CD4-positive, alpha-beta T cell treated with Interleukin-2 at 100 ng/mL for 4 hours (primary cell): ENCODE measurements around the gene CCNE1.
"Not testable (repeated sequence)": the region's sequence is repeated elsewhere in the genome, so short reads cannot be mapped to it uniquely, and the experiment has no call there.

Experiments
- DNase-seq: peaks from one replicate; pipeline ENCODE4 v3.0.0-alpha.2; 2020; ENCODE audit warnings: low spot score

Gene CCNE1

GRCh38 chr19:29787281-29787680, 24.5 kb upstream of the CCNE1 start:
- no peak for DNase-seq

DNA sequence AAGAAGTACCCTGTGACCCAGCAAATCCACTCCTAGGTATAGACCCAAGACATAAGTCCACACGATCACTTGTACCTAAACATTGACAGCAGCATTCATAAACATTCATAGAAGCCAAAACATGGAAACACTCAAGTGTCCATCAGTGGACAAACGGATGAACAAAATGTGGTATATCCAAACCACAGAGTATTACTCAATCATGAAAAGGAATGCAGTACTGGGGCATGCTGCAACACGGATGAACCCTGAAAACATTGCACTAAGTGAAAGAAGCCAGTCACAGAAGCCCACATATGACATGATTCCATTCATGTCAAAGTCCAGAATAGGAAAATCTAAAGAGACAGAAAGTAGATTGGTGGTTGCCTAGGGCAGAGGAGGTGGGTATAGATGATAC, 22.8 kb upstream of the CCNE1 start:
- no peak for DNase-seq

DNA sequence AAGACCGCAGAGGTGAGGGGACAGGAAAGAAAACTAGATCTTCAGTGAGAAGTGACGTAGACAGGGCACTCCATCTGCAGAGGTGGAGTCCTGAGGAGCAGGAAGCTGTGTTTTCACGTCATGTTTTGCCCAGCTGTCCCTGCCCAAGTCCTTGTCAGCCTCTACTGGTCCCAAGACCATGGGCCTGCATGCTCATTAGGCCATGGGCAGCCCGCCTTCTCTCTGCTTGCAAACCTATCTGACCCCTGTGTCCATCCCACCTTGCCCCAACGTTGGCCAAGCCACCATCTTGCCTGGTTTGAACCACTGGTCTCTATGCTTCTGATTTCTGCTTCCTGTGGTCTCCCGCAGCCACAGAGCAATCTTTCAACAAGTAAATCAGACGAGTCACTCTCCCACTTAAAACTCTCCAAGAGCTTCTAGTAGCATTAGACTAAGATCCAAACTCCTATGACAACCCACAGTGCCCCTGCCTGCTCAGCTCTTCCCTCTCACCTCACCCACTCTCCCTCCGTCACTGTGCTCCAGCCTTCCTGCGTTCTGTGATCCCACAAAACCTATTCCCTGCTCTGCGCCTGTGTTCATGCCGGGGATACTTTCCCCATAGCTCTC, 18.6 kb upstream of the CCNE1 start:
- DNase-seq = no peak

GRCh38 chr19:29794490-29794889, 17.3 kb upstream of the CCNE1 start:
- DNase-seq = not testable (repeated sequence)

GRCh38 chr19:29795461-29796172, 16.2 kb upstream of the CCNE1 start:
- no peak for DNase-seq

- no peak for DNase-seq
Observed at GRCh38 chr19:29796173-29796573, 15.6 kb upstream of the CCNE1 start.

GRCh38 chr19:29798774-29799497, 12.9 kb upstream of the CCNE1 start:
- no peak for DNase-seq

- no peak for DNase-seq
Observed at GRCh38 chr19:29800100-29800825, 11.5 kb upstream of the CCNE1 start.

GRCh38 chr19:29803951-29804350, 7.8 kb upstream of the CCNE1 start:
- DNase-seq = not testable (repeated sequence)

DNA sequence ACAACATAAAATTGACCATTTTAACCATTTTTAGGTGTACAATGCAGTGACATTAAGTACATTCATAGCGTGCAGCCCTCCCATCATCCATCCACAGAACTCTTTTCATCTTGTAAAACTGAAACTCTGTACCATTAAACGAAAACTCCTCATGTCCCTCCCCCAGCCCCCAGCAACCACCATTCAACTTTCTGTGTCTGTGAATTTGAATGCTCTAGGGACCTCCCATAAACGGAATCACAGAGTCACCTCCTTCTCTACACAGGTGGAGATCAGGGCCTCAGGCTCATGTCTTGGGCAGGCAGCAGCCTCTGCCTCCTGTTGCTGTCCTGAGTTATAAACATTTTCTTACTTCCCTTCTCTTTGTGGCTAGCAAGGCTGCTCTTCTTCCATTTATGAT, 7.3 kb upstream of the CCNE1 start:
- DNase-seq = no peak

DNA sequence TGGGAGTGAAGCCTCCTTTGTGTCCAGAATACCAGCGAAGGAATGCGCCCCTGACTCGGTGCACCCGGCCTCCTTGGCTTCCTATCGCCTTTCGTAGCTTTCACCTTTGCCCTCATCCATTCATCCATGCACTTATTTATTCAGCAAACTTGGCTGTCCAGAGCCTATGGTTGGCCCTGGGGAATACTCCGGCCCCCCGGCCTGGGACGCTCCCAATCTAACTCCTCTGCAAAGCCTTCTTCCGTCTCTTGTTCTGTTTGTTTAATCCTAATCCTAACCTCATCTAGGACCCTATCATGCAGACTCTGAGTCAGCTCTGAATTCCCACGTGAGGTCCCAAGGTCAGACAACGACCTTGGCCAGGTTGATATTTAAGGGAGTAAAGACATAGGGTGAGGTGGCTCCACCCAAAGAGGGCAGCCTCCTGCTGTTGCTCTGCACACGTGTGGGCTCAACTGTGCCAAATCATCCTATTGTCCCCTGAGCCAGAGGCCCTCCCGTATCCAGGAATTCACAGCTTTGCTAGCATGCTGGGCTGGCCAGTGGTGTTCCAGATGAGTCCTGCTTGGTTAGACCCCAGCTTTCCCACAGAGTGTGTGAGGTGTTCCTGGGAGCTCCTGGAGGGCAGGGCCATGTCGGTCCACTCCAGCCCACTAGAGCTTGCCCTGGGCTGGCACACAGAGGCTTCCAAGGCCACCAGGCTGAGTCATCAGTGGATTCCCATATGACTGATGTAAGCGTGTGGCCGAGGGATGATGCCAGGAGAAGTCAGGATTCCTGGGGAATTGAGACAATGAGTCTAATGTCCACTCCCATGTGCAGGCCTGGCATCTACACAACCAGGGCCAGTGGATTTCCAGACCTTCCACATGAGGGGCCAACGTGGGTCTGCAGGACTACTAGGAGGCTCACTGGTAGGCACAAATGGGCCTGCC, 6.5 kb upstream of the CCNE1 start:
- DNase-seq = no peak

DNA sequence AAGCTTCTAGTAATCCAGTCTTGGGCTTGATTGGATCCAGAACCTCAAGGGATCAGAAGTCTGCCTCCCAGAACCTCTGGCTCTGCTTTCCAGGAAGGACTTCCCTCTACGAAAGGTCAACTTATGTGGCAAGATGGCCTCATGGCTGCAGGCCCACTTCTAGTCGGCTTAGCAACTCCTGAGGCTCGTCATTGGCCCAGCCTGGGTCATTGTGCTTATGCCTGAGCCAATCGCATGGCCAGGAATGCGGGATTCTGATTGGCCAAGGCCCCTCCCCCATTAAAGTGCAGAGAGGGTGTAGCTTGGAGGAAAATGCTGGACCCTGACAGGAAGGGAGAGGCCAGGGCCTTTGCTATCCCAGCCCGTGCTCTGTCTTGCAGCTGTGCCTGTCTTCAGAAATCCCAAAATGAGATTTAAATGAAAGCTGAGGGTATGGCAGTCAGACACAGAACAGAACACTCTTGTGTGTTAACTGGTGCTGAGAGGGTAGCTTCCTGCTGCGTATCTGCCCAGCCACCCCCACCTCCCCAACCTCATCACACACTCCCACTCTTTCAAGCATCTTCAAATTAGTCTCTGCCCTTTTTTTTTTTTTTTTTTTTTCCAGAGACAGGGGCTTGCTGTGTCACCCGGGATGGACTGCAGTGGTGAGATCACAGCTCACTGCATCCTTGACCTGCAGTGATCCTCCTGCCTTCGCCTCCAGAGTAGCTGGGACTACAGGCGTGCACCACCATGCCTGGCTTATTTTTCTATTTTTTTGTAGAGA, 5.5 kb upstream of the CCNE1 start:
- DNase-seq = no peak

DNA sequence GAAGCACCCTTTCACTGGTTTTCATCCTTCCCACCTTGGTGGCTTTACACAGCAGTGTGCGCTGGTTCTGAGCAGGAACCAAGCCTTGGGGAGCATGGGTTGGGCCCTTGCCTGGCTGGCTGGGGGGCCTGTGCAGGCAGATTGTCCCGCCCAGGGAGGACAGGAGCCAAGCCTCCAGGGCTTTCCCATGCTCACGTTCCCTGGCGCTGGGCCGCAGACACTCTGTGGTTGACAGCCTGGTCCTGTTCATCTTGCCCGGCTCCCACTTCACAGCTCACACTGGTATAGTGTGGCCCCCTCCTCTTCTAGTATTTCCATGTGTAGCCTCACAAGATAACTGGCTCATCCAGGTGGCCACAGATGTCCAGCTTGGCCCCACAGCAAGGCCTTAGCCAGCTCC, 4.6 kb upstream of the CCNE1 start:
- no peak for DNase-seq

- no peak for DNase-seq
Observed at GRCh38 chr19:29807870-29808405, 3.9 kb upstream of the CCNE1 start.

DNA sequence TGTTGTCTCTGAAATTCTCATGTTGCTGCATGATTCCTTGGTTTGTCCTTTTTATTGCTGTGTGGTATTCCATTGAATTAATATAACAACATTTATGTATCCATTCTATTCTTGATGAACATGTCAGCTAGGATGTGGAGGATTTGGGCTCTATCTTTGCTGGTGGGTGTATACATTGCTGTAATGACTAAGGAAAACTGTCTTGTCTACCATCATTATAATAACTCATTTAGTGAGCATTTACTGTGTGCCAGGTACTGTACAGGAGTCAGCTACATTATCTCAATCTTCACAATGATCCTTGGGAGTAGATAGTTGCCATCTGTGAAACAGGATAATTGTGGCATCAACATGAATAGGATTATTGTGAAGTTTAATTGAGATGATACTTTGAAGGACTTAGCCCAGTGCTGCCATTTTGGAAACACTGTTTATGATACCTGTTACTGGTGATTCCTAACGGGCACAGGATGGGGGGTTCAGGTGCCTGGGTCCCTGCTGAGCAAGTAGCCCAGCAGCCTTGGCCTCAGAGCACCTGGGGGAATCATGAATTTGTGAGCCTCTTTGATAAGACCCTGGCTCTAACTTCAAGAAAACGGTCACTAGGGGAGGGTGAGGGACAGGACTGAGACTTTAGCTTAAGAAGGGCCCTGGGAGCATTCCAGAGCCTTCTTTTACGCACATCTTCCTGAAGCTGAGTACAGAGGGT, 1.8 kb upstream of the CCNE1 start:
- DNase-seq = no peak

DNA sequence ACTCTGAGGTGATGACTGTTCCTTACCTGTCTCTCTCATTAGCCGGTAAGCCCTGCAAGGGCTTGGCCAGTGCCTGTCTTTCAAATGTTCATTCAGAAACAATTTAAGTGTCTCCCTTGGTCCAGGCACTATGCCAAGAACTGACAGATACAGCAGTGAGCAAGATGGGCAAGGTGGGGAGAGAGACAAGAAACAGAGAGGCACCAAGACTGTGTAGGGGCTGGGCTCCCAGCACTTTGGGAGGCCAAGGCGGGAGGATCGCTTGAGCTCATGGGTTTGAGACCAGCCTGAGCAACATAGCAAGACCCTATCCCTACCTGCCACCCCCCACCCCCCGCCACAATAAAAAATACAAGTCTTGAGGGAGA, 1.3 kb upstream of the CCNE1 start:
- DNase-seq = no peak

DNA sequence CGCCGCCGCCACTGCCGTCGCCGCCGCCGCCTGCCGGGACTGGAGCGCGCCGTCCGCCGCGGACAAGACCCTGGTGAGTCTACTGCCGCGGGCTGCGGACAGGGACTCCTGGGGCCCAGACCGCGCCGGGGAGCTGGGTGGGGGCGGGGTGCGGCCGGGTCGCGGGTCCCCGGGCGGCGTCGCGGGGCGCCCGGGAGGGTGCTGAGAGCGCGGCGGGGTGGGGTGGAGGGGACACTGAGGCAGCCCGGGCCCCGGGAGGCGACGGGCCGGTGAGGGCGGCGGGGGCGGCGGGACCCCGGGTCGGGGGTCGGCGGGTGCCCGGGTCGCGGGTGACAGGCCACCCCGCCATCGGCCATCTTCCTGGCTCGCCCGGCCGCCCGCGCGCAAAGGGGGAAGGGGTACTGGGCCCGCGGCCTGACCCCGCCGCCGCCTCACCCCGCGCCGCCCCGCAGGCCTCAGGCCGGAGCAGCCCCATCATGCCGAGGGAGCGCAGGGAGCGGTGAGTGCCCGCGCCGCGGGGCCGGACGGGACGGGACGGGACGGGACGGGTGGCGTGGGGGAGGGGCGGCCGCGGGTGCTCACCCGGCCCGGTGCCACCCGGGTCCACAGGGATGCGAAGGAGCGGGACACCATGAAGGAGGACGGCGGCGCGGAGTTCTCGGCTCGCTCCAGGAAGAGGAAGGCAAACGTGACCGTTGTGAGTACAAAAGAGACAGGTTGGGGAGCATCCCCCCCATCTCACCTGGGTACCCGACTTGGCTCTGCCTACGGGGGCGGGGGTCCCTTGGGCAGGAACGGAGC, 489 bp downstream of the CCNE1 start:
- DNase-seq = no peak

DNA sequence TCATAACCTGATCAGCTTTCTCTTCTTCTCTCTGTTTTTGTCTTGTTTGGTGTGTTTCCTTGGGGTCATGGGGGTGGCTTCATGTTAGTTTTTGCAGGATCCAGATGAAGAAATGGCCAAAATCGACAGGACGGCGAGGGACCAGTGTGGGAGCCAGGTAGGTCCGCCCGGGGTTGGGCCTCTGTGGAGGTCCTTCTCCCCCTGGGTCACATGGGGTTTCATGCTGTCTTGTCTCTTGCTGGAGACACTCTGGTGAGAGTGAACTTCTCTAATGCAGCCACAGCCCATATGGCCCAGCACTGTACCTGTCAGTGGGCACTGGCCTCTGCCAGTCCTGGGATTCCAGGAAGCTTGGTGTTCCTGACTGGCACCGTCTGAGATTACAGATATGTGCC, 1.1 kb downstream of the CCNE1 start:
- DNase-seq = no peak

- DNase-seq = no peak
Observed at GRCh38 chr19:29813642-29814041, 1.9 kb downstream of the CCNE1 start.
